MCF 10A (cell line): ENCODE results near the gene SLC24A3. TPM values are rescaled to one million over a fixed set of nuclear protein-coding genes. Genes with fewer than 3 reads are reported as not detected.

ENCODE experiments used
- BruUV-seq: library from RNA; stranded (reverse); fragments of 400-500 nt; replicated peaks from 2 replicates; lab custom pipeline; 2021; lab: Mats Ljungman, UMichigan
- CTCF ChIA-PET: fragments of 300-600 bp; sonication (Branson Sonifier 250); formaldehyde crosslinking; extraction: SDS; loops from one replicate; lab custom pipeline; 2021; ENCODE audit warnings: antibody characterized with exemption, inconsistent platforms; lab: Yijun Ruan, JAX
- POLR2A ChIA-PET: fragments of 300-600, 350-650 bp; sonication (Branson Sonifier 250); formaldehyde crosslinking; extraction: SDS; loops from one replicate; lab custom pipeline; 2020; ENCODE audit warnings: antibody characterized with exemption, inconsistent platforms; lab: Yijun Ruan, JAX
- DNase-seq: peaks from one replicate; pipeline ENCODE4 v3.0.0-alpha.2; 2018; ENCODE audit not compliant: unreplicated experiment
- H3K27ac Mint-ChIP-seq: one replicate; pipeline ENCODE4 v1.8.0; 2022; ENCODE audit warnings: mild to moderate bottlenecking, low read depth, mixed read lengths; ENCODE audit not compliant: unreplicated experiment
- H3K27me3 Mint-ChIP-seq: one replicate; pipeline ENCODE4 v1.8.0; 2022; ENCODE audit warnings: mixed read lengths; ENCODE audit not compliant: insufficient read depth, unreplicated experiment
- H3K36me3 Mint-ChIP-seq: one replicate; pipeline ENCODE4 v1.8.0; 2022; ENCODE audit warnings: mild to moderate bottlenecking, moderate library complexity, mixed read lengths; ENCODE audit not compliant: insufficient read depth, unreplicated experiment
- H3K4me1 Mint-ChIP-seq: one replicate; pipeline ENCODE4 v1.8.0; 2022; ENCODE audit warnings: mixed read lengths; ENCODE audit not compliant: insufficient read depth, unreplicated experiment
- H3K4me3 Mint-ChIP-seq: one replicate; pipeline ENCODE4 v1.8.0; 2022; ENCODE audit warnings: mild to moderate bottlenecking, moderate library complexity, mixed read lengths; ENCODE audit not compliant: unreplicated experiment
- H3K9me3 Mint-ChIP-seq: one replicate; pipeline ENCODE4 v1.8.0; 2022; ENCODE audit warnings: mixed read lengths; ENCODE audit not compliant: unreplicated experiment
- intact Hi-C: fragments of 100-400 bp; cut with micrococcal nuclease; formaldehyde crosslinking; loops from 2 replicates; pipeline ENCODE4 v1.14.1; 2022
- total RNA-seq: library from RNA; stranded (reverse); gene quantifications from 2 replicates; pipeline ENCODE4 v1.2.3, GENCODE V29; 2022
- TF ChIP-seq, protein P1 (sequence below): fragments of 200-600 bp; IDR thresholded peaks from one replicate; pipeline ENCODE4 v1.8.0; 2022; ENCODE audit warnings: antibody characterized with exemption, mild to moderate bottlenecking; ENCODE audit not compliant: unreplicated experiment

SLC24A3 gene
- total RNA-seq, 1 experiment from 2014 or later, result not detected

DNA sequence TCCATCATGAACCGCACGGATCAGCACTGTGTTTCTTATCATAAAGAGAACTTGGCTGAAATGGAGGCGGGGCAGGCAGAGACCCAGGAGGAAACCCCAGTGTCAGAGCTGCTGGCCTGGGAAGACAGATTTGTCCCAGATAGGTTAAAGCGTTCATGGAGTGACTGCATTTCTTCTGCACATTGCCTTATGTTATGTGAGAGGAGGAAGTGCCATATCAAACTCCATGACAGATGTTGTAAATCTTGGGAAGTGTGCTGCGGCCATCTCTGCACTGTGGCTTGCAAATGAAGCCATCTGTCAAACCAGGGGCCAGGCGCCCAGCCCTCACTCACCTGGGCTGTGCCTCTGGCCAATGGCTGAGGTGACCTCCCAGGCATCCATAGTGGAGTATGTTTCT, 163.0 kb downstream of the SLC24A3 start:
- CTCF ChIA-PET, result no interaction called here
- Mint-ChIP-seq H3K4me1 (no peaks in the 10 kb centered on the region), H3K27ac (no peak overlapping the region), H3K4me3 (no peak overlapping the region), H3K9me3 (peaks cover 8% of the 10 kb centered on the region), H3K27me3 (no peaks in the 10 kb centered on the region), H3K36me3 (no peaks in the 10 kb centered on the region)
- intact Hi-C loops, result no loop called here
- POLR2A ChIA-PET, result no interaction called here
- TF ChIP-seq, protein P1, sequence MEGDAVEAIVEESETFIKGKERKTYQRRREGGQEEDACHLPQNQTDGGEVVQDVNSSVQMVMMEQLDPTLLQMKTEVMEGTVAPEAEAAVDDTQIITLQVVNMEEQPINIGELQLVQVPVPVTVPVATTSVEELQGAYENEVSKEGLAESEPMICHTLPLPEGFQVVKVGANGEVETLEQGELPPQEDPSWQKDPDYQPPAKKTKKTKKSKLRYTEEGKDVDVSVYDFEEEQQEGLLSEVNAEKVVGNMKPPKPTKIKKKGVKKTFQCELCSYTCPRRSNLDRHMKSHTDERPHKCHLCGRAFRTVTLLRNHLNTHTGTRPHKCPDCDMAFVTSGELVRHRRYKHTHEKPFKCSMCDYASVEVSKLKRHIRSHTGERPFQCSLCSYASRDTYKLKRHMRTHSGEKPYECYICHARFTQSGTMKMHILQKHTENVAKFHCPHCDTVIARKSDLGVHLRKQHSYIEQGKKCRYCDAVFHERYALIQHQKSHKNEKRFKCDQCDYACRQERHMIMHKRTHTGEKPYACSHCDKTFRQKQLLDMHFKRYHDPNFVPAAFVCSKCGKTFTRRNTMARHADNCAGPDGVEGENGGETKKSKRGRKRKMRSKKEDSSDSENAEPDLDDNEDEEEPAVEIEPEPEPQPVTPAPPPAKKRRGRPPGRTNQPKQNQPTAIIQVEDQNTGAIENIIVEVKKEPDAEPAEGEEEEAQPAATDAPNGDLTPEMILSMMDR, result no peak
- BruUV-seq, result no TSS peak
- no peak for DNase-seq

DNA sequence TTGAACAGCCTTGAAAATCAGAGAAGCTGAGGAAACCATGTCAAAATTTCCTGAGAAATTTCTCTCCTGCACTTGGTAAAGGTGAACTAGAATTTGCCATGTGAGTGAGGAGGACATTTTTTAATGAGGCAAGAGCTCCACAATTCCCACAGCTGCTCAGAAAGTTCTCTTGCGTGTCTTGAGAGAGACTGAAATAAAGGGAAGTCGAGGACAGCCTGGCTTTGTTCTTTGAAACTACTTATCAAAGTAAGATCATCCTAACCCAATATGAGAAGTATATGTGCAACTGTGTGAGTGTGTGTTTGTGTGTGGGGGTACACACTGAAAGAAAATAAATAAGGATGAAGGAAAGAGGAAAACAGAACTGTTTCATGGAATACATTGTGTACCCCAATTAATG, 163.4 kb downstream of the SLC24A3 start:
- H3K36me3 Mint-ChIP-seq, result no peaks in the 10 kb centered on the region
- CTCF ChIA-PET, result no interaction called here
- no peak for DNase-seq
- no peak overlapping the region for H3K27ac Mint-ChIP-seq
- TF ChIP-seq, protein P1, result no peak
- intact Hi-C loops, result no loop called here
- POLR2A ChIA-PET, result no interaction called here
- no peak overlapping the region for H3K4me3 Mint-ChIP-seq
- BruUV-seq, result no TSS peak
- H3K9me3 Mint-ChIP-seq, result peaks cover 8% of the 10 kb centered on the region
- H3K27me3 Mint-ChIP-seq, result no peaks in the 10 kb centered on the region
- H3K4me1 Mint-ChIP-seq, result no peaks in the 10 kb centered on the region

DNA sequence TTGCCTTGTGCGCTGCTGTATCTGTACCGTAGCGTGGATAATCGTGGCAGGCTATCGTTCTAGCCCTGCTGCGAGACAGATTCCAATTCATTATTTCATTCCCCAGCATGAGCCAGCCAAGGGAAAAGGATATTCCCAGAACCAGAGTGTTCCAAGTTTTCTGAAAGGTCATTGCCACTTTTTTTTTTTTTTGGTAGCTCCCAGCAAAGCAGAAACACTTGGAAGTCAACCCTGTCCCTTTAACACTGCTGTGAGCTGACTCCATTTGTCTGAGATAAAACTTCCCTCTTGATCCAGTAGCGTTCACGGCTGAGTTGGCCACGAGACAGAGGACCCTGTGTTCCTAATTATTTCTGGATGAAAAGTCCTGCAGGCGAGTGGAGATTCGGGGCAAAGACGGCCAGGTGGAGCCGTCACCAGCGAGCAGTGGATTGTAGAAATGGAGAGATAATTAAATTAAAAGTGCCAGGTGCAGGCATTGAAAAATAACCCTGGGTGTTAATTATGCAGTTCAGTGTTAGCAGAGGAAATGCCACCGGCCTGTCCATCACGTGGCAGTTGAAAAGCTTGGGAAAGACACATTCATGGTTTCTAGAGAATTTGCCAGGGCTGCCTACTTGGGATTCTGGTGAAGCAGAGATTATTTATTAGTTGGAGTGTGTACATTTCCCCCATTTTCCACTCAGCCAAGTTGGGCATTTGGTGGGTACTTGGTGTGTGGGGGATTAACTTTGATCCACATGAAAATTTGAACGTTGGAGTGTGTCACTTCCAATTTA, 164.2 kb downstream of the SLC24A3 start:
- intact Hi-C loops, result no loop called here

DNA sequence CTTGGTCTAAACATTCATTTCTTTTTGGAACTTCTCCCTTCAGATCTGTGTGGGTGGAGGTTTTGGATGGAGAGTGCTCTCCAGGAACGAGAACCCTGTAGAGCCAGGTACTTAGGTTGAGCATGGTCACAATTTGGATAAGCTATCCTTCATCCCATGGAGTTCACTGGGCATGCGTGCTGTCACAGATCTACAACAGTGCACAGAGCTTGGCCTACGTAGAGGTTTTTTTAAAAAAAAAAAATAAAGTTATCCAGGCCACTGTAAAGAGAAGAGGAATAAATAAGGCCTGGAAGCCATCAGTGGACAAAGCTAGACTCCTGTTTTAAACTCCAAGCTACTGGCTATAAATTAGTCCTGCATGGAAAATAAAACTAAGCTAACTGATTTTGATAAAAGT, 165.6 kb downstream of the SLC24A3 start:
- intact Hi-C loops, result no loop called here
- no peak for DNase-seq
- no peaks in the 10 kb centered on the region for H3K4me1 Mint-ChIP-seq
- ChIA-PET CTCF (no interaction called here), POLR2A (no interaction called here)
- no peak overlapping the region for H3K27ac Mint-ChIP-seq
- H3K9me3 Mint-ChIP-seq, result peaks cover 8% of the 10 kb centered on the region
- no peaks in the 10 kb centered on the region for H3K27me3 Mint-ChIP-seq
- TF ChIP-seq, protein P1, result no peak
- no peaks in the 10 kb centered on the region for H3K36me3 Mint-ChIP-seq
- no TSS peak for BruUV-seq
- no peak overlapping the region for H3K4me3 Mint-ChIP-seq

More for the DNA sequence above, 164.2 kb downstream of the SLC24A3 start:
- no peak overlapping the region for H3K4me3 Mint-ChIP-seq
- CTCF ChIA-PET, result no interaction called here
- no peak for DNase-seq
- TF ChIP-seq, protein P1, result no peak
- no peaks in the 10 kb centered on the region for H3K27me3 Mint-ChIP-seq
- no peaks in the 10 kb centered on the region for H3K36me3 Mint-ChIP-seq
- POLR2A ChIA-PET, result no interaction called here
- H3K4me1 Mint-ChIP-seq, result no peaks in the 10 kb centered on the region
- peaks cover 8% of the 10 kb centered on the region for H3K9me3 Mint-ChIP-seq
- no TSS peak for BruUV-seq
- no peak overlapping the region for H3K27ac Mint-ChIP-seq
